Stomach (tissue), 4 donors: Measurements from ENCODE around the gene POR.

Experiments used
- CTCF ChIP-seq, 7 experiments: fragments of 450-650 bp in 4 of 7; fragments of 200-600 bp in 3 of 7; sonication (generic) in 3 of 7; IDR thresholded peaks; one replicate each; pipeline ENCODE4 v1.5.1; 2016 to 2019; ENCODE audit warnings: antibody characterized with exemption in 7 of 7, control low read depth in 2 of 7, mild to moderate bottlenecking in 1 of 7
- EP300 ChIP-seq: sonication (generic); formaldehyde crosslinking; IDR thresholded peaks from one replicate; pipeline ENCODE4 v1.6.1; 2017; ENCODE audit warnings: antibody characterized with exemption
- POLR2A ChIP-seq, 4 donors: fragments of 450-650 bp; IDR thresholded peaks; one replicate each; pipeline ENCODE4 v1.6.1; 2016; ENCODE audit warnings: antibody characterized with exemption in 4 of 4, control low read depth in 2 of 4, mild to moderate bottlenecking in 1 of 4, moderate library complexity in 1 of 4

GRCh38 chr7:75896803-75897327 is 18.1 kb upstream of the POR start:
- TF ChIP-seq CTCF (IDR thresholded peaks at IDR 0.05): no peak
- TF ChIP-seq POLR2A (IDR thresholded peaks at IDR 0.05): no peak
- no peak for TF ChIP-seq EP300
